ENCODE measurements around the gene SEMA5B.

Gene SEMA5B

GRCh38 chr3:123024056-123024455, 3.5 kb downstream of the SEMA5B start:
- DNase-seq: no peak

- DNase-seq: peak; percentile 40
Measured at GRCh38 chr3:123021996-123022510, 5.5 kb downstream of the SEMA5B start.

- no peak for DNase-seq
Measured at GRCh38 chr3:123021388-123021787, 6.2 kb downstream of the SEMA5B start.

GRCh38 chr3:123020709-123021108, 6.9 kb downstream of the SEMA5B start:
- no peak for DNase-seq

- no peak for DNase-seq
Measured at GRCh38 chr3:123019591-123019990, 8.0 kb downstream of the SEMA5B start.

- DNase-seq: peak; percentile 80
Measured at GRCh38 chr3:123019161-123019560, 8.4 kb downstream of the SEMA5B start.

- DNase-seq: no peak
Measured at GRCh38 chr3:123018683-123019082, 8.9 kb downstream of the SEMA5B start.

- DNase-seq: no peak
Measured at GRCh38 chr3:123015596-123015995, 12.0 kb downstream of the SEMA5B start.

GRCh38 chr3:123013876-123014275, 13.7 kb downstream of the SEMA5B start:
- DNase-seq: no peak

- DNase-seq: no peak
Measured at GRCh38 chr3:123012652-123013051, 14.9 kb downstream of the SEMA5B start.

- DNase-seq: no peak
Measured at GRCh38 chr3:123011447-123011846, 16.1 kb downstream of the SEMA5B start.

GRCh38 chr3:123008840-123009239, 18.7 kb downstream of the SEMA5B start:
- no peak for DNase-seq

GRCh38 chr3:123006609-123007008, 21.0 kb downstream of the SEMA5B start:
- no peak for DNase-seq

- no peak for DNase-seq
Measured at GRCh38 chr3:123005291-123005690, 22.3 kb downstream of the SEMA5B start.

- no peak for DNase-seq
Measured at GRCh38 chr3:123004201-123004918, 23.2 kb downstream of the SEMA5B start.

- DNase-seq: no peak
Measured at GRCh38 chr3:123002749-123003497, 24.6 kb downstream of the SEMA5B start.

- no peak for DNase-seq
Measured at GRCh38 chr3:123002100-123002748, 25.3 kb downstream of the SEMA5B start.

GRCh38 chr3:122998856-122999255, 28.7 kb downstream of the SEMA5B start:
- DNase-seq: no peak

- no peak for DNase-seq
Measured at GRCh38 chr3:122998206-122998605, 29.4 kb downstream of the SEMA5B start.

GRCh38 chr3:122996038-122996580, 31.5 kb downstream of the SEMA5B start:
- DNase-seq: no peak

- DNase-seq: no peak
Measured at GRCh38 chr3:122994954-122995353, 32.6 kb downstream of the SEMA5B start.

- DNase-seq: no peak
Measured at GRCh38 chr3:122993124-122993978, 34.2 kb downstream of the SEMA5B start.

All from kidney glomerular epithelial cell (primary cell).